Activated T-cell treated with anti-CD3 and anti-CD28 coated beads for 24 hours (primary cell): Measurements from ENCODE around the gene DUXA.

Experiments used
- DNase-seq: peaks from one replicate; pipeline ENCODE4 v3.0.0-alpha.2; 2020; ENCODE audit warnings: low read depth

DUXA gene

DNA sequence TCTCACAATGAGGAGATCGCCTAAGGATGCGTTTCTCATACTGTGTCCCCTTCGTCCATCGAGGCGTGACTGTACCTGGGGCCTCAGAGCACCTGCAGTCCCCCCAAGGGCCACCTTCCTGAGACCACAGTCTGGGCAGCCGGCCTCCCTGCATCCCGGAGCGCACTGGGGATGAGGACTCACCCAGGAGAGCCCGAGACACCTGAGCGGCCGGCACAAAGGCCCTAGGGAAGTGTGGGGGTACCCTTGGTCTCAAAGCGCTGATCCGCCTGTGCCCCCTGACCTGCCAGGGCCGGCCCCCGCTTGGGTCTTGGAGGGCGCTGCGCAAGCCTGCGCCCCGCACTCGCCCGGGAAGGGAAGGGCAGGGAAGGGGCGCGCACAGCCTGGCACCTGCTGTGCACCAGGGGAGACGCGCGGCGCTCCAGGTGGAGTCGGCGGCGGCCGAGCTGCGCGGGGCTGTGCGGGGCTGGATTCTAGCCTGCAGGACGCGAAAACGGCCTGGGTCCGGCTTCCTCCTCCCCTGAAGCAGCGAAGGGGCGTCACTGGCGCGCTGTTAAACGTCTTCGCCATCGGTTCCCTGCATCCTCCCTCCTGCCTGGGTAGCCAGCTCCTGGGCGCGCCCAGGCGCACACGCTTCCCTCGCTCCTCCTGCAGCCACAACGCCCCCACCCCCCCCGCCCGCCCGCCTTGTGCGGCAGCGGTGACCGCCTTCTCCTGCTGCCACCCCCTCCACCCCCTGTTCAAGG is 61.1 kb downstream of the DUXA start:
- DNase-seq = no peak
